IPS-18a (cell line): ENCODE data around the gene ECT2L.

ENCODE experiments used
- H3K27ac ChIP-seq: one replicate; pipeline ENCODE4 v1.5.1; 2013; ENCODE audit warnings: low read length
- H3K27me3 ChIP-seq: one replicate; pipeline ENCODE4 v1.6.1; 2013; ENCODE audit warnings: mild to moderate bottlenecking, low read length; ENCODE audit not compliant: control insufficient read depth, insufficient read depth
- H3K36me3 ChIP-seq: one replicate; pipeline ENCODE4 v1.6.1; 2013; ENCODE audit warnings: low read depth, low read length; ENCODE audit not compliant: control insufficient read depth
- H3K4me1 ChIP-seq: one replicate; pipeline ENCODE4 v1.6.1; 2013; ENCODE audit warnings: low read depth, low read length; ENCODE audit not compliant: control insufficient read depth
- H3K4me3 ChIP-seq: one replicate; pipeline ENCODE4 v1.5.1; 2013; ENCODE audit warnings: low read length
- H3K9ac ChIP-seq: one replicate; pipeline ENCODE4 v1.6.1; 2013; ENCODE audit warnings: mild to moderate bottlenecking, low read length, moderate library complexity
- H3K9me3 ChIP-seq: one replicate; pipeline ENCODE4 v1.6.1; 2013; ENCODE audit warnings: low read depth, low read length; ENCODE audit not compliant: control insufficient read depth

Gene ECT2L

DNA sequence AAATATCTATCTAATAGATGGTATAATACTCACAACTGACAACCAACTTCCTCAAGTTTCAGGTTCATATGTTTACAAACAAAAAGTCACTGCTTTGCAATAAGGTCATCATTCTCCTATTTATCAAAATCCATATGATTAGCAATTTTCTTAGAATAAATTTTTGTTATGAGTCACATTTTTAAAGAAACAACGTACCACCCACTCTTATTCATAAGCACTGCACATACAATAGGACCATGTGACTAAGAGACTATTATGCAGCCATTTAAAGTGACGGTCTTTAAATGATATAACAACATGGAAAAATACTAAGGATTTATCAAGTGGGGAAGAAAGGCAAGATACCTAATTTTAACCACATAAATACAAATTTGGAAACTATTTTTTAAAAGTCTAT, 152.1 kb downstream of the ECT2L start:
- Histone ChIP-seq H3K27ac (no peak overlapping the region), H3K9me3 (no peaks in the 10 kb centered on the region), H3K4me1 (peaks cover 10% of the 10 kb centered on the region), H3K4me3 (no peak overlapping the region), H3K36me3 (peaks cover 19% of the 10 kb centered on the region), H3K27me3 (no peaks in the 10 kb centered on the region), H3K9ac (no peak overlapping the region)

DNA sequence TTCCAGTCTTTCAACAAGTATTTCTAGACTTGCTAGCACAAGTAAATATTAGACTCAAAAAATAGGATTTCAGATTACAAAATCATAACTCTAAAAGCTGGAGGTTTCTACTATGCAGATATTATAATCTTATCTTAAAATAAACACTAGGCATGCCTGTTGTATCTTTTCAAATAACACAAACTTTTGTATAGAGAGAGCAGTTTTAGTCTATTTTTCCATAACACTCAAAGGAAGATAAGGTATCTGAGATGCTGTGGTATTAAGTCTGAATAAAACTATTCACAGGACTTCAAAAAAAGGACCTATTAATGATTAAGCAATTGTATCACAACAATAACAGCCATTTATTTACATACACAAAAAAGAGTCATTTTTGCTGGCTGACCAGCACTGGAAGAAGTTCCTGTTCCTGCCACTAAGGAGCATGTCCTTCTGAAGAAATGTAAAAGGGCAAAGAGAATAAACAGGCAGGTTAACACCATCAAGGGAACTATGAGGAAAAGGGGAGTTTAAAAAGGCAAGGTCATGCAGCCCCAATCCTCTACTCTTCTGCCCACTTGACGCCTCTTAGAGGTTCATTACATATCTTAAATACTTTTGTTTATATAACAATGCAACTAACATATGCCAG, 152.8 kb downstream of the ECT2L start:
- Histone ChIP-seq H3K9ac (no peak overlapping the region), H3K4me1 (peaks cover 10% of the 10 kb centered on the region), H3K27ac (no peak overlapping the region), H3K36me3 (peaks cover 14% of the 10 kb centered on the region), H3K4me3 (no peak overlapping the region), H3K27me3 (no peaks in the 10 kb centered on the region), H3K9me3 (no peaks in the 10 kb centered on the region)

DNA sequence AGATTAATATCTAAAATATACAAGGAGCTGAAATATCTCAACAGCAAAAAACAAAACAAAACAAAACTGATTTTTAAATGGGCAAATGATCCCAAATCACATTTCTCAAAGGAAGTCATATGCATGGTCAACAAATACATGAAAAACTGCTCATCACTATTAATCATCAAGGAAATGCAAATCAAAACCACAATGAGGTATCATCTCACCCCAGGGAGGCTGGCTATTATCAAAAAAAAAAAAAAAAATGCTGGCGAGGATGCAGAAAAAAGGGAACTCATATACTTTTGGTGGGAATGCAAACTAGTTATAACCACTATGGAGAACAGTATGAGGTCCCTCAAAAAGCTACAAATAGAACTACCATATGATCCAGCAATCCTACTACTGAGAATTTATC, 157.6 kb downstream of the ECT2L start:
- Histone ChIP-seq H3K27ac (no peak overlapping the region), H3K9me3 (no peaks in the 10 kb centered on the region), H3K36me3 (no peaks in the 10 kb centered on the region), H3K4me3 (no peak overlapping the region), H3K9ac (no peak overlapping the region), H3K27me3 (no peaks in the 10 kb centered on the region), H3K4me1 (peaks cover 17% of the 10 kb centered on the region)
